Fibroblast of the aortic adventitia (primary cell): ENCODE measurements around the gene EFCAB14. TPM values are rescaled to one million over a fixed set of nuclear protein-coding genes. Genes with fewer than 3 reads are reported as not detected.

ENCODE experiments used
- DNase-seq: peaks from one replicate; pipeline ENCODE4 v3.0.0-alpha.2; 2010; ENCODE audit warnings: low read depth
- H3K4me3 ChIP-seq: 2 replicates; pipeline ENCODE4 v1.5.1; 2011; ENCODE audit warnings: low read depth, mild to moderate bottlenecking, control low read depth, low read length, moderate library complexity
- CTCF ChIP-seq: IDR thresholded peaks from 2 replicates; pipeline ENCODE4 v1.5.1; 2011; ENCODE audit warnings: mild to moderate bottlenecking, low read length, control low read depth, inconsistent platforms; ENCODE audit not compliant: insufficient read depth
- total RNA-seq: library from RNA; depleted of rRNA; stranded (reverse); fragments of >200 nt; gene quantifications from 2 replicates; pipeline ENCODE4 v1.2.3, GENCODE V29; 2012; ENCODE audit warnings: low replicate concordance

EFCAB14 gene
- total RNA-seq, 1 donor, result 70.3 TPM

GRCh38 chr1:46642115-46642680, 76.7 kb downstream of the EFCAB14 start:
- no peak for TF ChIP-seq CTCF
- DNase-seq, result no peak
- H3K4me3 ChIP-seq, result no peak overlapping the region

- no peak overlapping the region for H3K4me3 ChIP-seq
- TF ChIP-seq CTCF, result no peak
- no peak for DNase-seq
Observed at GRCh38 chr1:46639547-46639946, 79.4 kb downstream of the EFCAB14 start.

- no peak for TF ChIP-seq CTCF
- no peak for DNase-seq
- no peak overlapping the region for H3K4me3 ChIP-seq
Observed at GRCh38 chr1:46638921-46639320, 80.0 kb downstream of the EFCAB14 start.

GRCh38 chr1:46637444-46638083, 81.3 kb downstream of the EFCAB14 start:
- TF ChIP-seq CTCF, result no peak
- DNase-seq, result no peak
- H3K4me3 ChIP-seq, result no peak overlapping the region

- H3K4me3 ChIP-seq, result no peak overlapping the region
- no peak for TF ChIP-seq CTCF
- no peak for DNase-seq
Observed at GRCh38 chr1:46635205-46635604, 83.7 kb downstream of the EFCAB14 start.

GRCh38 chr1:46630719-46631118, 88.2 kb downstream of the EFCAB14 start:
- no peak for TF ChIP-seq CTCF
- no peak overlapping the region for H3K4me3 ChIP-seq
- DNase-seq, result no peak

Other genes starting within 250 kb of the EFCAB14 start
- not detected in 2 replicates for gene DMBX1, start 229.3 kb downstream of the EFCAB14 start, total RNA-seq
- not detected in 2 replicates for gene KNCN, start 167.5 kb downstream of the EFCAB14 start, total RNA-seq
- 15.4 and 17.7 TPM in 2 replicates for gene MKNK1, start 114.8 kb downstream of the EFCAB14 start, total RNA-seq
- 4.4 and 7.0 TPM in 2 replicates for gene MOB3C, start 102.3 kb downstream of the EFCAB14 start, total RNA-seq
- gene ATPAF1, start 50.8 kb downstream of the EFCAB14 start, total RNA-seq, result 49.3 and 53.5 TPM in 2 replicates
- not detected in 2 replicates for gene TEX38, start 47.3 kb downstream of the EFCAB14 start, total RNA-seq
- gene CYP4B1, start 79.9 kb upstream of the EFCAB14 start, total RNA-seq, result not detected in 2 replicates
- gene CYP4A11, start 222.4 kb upstream of the EFCAB14 start, total RNA-seq, result not detected in 2 replicates